ENCODE measurements around the gene LRP4. TPM values are rescaled to one million over a fixed set of nuclear protein-coding genes. Genes with fewer than 3 reads are reported as not detected.

Gene LRP4
- total RNA-seq, 1 experiment from 2014 or later: 9.6 TPM

DNA sequence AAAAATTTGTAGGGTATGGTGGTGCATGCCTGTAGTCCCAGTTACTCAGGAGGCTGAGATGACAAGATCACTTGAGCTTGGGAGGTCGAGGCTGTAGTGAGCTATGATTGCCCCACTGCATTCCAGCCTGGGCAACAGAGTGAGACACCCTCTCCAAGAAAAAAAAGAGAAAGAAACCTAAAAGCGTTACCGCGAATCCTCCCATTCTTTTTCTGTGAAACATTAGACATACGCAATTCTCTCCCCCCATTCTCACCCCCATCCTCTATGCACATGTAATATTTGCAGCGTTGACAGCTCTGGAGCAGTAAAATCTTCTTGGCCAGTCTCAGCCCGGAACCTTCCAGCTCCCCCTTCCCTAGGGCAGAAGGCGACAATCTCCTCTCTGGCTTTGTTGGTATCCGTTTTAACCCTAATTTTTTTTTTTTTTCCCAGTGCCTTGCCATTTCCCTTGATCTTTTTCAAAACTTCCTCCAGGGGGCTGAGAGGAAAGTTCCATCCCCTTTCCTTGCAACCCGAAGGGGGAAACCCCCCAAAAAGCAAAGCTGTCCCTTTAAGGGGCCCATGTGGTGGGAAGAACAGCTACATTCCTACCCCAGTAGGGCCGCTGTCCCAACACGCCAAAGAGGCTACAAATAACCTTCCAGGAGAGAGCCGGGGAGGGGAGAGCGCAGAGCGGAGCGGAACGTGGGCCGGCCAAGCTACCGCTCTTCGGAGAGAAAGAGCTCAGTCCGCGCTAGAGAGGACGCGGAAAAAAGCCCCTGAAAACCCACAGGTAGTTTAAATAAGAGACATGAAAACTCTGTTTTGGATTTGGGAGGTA is 1.9 kb downstream of the LRP4 start:
- H3K79me2 ChIP-seq (ENCODE audit: low read depth): no peaks in the 10 kb centered on the region
- TF ChIP-seq, protein P1, sequence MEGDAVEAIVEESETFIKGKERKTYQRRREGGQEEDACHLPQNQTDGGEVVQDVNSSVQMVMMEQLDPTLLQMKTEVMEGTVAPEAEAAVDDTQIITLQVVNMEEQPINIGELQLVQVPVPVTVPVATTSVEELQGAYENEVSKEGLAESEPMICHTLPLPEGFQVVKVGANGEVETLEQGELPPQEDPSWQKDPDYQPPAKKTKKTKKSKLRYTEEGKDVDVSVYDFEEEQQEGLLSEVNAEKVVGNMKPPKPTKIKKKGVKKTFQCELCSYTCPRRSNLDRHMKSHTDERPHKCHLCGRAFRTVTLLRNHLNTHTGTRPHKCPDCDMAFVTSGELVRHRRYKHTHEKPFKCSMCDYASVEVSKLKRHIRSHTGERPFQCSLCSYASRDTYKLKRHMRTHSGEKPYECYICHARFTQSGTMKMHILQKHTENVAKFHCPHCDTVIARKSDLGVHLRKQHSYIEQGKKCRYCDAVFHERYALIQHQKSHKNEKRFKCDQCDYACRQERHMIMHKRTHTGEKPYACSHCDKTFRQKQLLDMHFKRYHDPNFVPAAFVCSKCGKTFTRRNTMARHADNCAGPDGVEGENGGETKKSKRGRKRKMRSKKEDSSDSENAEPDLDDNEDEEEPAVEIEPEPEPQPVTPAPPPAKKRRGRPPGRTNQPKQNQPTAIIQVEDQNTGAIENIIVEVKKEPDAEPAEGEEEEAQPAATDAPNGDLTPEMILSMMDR (conservative IDR thresholded peaks at IDR 0.05): no peak
- no peak; the same call in 1 of the 2 replicates for TF ChIP-seq EZH2 (IDR thresholded peaks at IDR 0.05; ENCODE audit: low read depth)
- peaks cover 9% of the 10 kb centered on the region; the same call in 1 of the 2 replicates for H3K4me1 ChIP-seq (replicated peaks; ENCODE audit: insufficient read depth)
- peaks cover 20% of the 10 kb centered on the region for H3F3A ChIP-seq (ENCODE audit: insufficient read depth, low read depth)
- ChIA-PET CTCF (interaction anchor here (0.6 to 1.3 kb wide), 3 partner anchors 25 to 237 kb away, joined by 3 to 5 read pairs (median 4); no protein-coding TSS in a partner anchor), POLR2A (ENCODE audit: unreplicated experiment) (interaction anchor here (0.5 to 0.7 kb wide), 4 partner anchors 14 to 61 kb away, joined by 3 to 10 read pairs (median 4); no protein-coding TSS in a partner anchor)
- TSS peak; percentile 27 for BruUV-seq (replicated peaks)
- H3K36me3 ChIP-seq (ENCODE audit: low read depth): no peaks in the 10 kb centered on the region
- H4K20me1 ChIP-seq (ENCODE audit: insufficient read depth): no peaks in the 10 kb centered on the region
- peak overlapping the region; percentile 26; the same call in 1 of the 2 replicates for H2AFZ ChIP-seq
- peak in 1 of 2 experiments; percentile 48 for DNase-seq
- H3K27ac ChIP-seq: no peak overlapping the region
- H3K9me2 ChIP-seq (ENCODE audit: insufficient read depth): no peaks in the 10 kb centered on the region
- peaks cover 23% of the 10 kb centered on the region for H3K27me3 ChIP-seq (ENCODE audit: insufficient read depth, low read depth)
- H3K4me3 ChIP-seq: peak overlapping the region; percentile 58; the same call in 1 of the 2 replicates
- no peaks in the 10 kb centered on the region for H3K9me3 ChIP-seq (ENCODE audit: insufficient read depth, low read depth)
- intact Hi-C loops (cut with micrococcal nuclease; ENCODE audit: unreplicated experiment): loop anchor here (2.0 kb wide), 1 partner anchor 20 kb away; the partner anchor contains the start of gene CSTPP1
- H3K4me2 ChIP-seq: peak overlapping the region; percentile 82

- Histone ChIP-seq H3K4me2 (no peak overlapping the region), H3K9me2 (ENCODE audit: insufficient read depth) (no peaks in the 10 kb centered on the region), H4K20me1 (ENCODE audit: insufficient read depth) (no peaks in the 10 kb centered on the region), H3K27ac (no peak overlapping the region), H3K27me3 (ENCODE audit: insufficient read depth, low read depth) (peaks cover 23% of the 10 kb centered on the region), H2AFZ (no peak overlapping the region), H3K36me3 (ENCODE audit: low read depth) (no peaks in the 10 kb centered on the region), H3F3A (ENCODE audit: insufficient read depth, low read depth) (peaks cover 8% of the 10 kb centered on the region), H3K79me2 (ENCODE audit: low read depth) (no peaks in the 10 kb centered on the region), H3K4me3 (no peak overlapping the region), H3K9me3 (ENCODE audit: insufficient read depth, low read depth) (no peaks in the 10 kb centered on the region), H3K4me1 (replicated peaks; ENCODE audit: insufficient read depth) (peaks cover 9% of the 10 kb centered on the region; the same call in 1 of the 2 replicates)
- intact Hi-C loops (cut with micrococcal nuclease; ENCODE audit: unreplicated experiment): no loop called here
- TF ChIP-seq, protein P1 (conservative IDR thresholded peaks at IDR 0.05): no peak
- TF ChIP-seq EZH2 (IDR thresholded peaks at IDR 0.05; ENCODE audit: low read depth): no peak
- CTCF ChIA-PET: interaction anchor here (0.6 kb wide), 1 partner anchor 11 kb away, joined by 4 read pairs; no protein-coding TSS in a partner anchor
- POLR2A ChIA-PET (ENCODE audit: unreplicated experiment): interaction anchor here (0.7 kb wide), 1 partner anchor 250 kb away, joined by 9 read pairs; no protein-coding TSS in a partner anchor
- BruUV-seq (replicated peaks): no TSS peak
- DNase-seq: no peak
These were observed 3.4 kb downstream of the LRP4 start for GRCh38 chr11:46914910-46915309.

- Histone ChIP-seq H3K4me1 (replicated peaks; ENCODE audit: insufficient read depth) (peaks cover 9% of the 10 kb centered on the region; the same call in 1 of the 2 replicates), H3K4me3 (no peak overlapping the region), H4K20me1 (ENCODE audit: insufficient read depth) (no peaks in the 10 kb centered on the region), H3K27ac (no peak overlapping the region), H3K36me3 (ENCODE audit: low read depth) (no peaks in the 10 kb centered on the region), H3F3A (ENCODE audit: insufficient read depth, low read depth) (peaks cover 4% of the 10 kb centered on the region), H3K9me3 (ENCODE audit: insufficient read depth, low read depth) (no peaks in the 10 kb centered on the region), H3K4me2 (no peak overlapping the region), H3K27me3 (ENCODE audit: insufficient read depth, low read depth) (peaks cover 23% of the 10 kb centered on the region), H2AFZ (no peak overlapping the region), H3K79me2 (ENCODE audit: low read depth) (no peaks in the 10 kb centered on the region), H3K9me2 (ENCODE audit: insufficient read depth) (no peaks in the 10 kb centered on the region)
- intact Hi-C loops (cut with micrococcal nuclease; ENCODE audit: unreplicated experiment): no loop called here
- CTCF ChIA-PET: interaction anchor here (0.6 to 1.0 kb wide), 2 partner anchors 11 to 239 kb away, joined by 3 to 4 read pairs; no protein-coding TSS in a partner anchor
- DNase-seq: no peak
- TF ChIP-seq, protein P1 (conservative IDR thresholded peaks at IDR 0.05): no peak
- no peak for TF ChIP-seq EZH2 (IDR thresholded peaks at IDR 0.05; ENCODE audit: low read depth)
- POLR2A ChIA-PET (ENCODE audit: unreplicated experiment): interaction anchor here (0.7 kb wide), 1 partner anchor 250 kb away, joined by 9 read pairs; no protein-coding TSS in a partner anchor
- BruUV-seq (replicated peaks): no TSS peak
These were observed 4.0 kb downstream of the LRP4 start for GRCh38 chr11:46914363-46914762.

All from PC-9 (cell line).